ENCODE data around the gene MAP7.
"Not testable (repeated sequence)": the region's sequence is repeated elsewhere in the genome, so short reads cannot be mapped to it uniquely, and the experiment has no call there.

MAP7 gene

GRCh38 chr6:136550330-136551071, at the start of gene MAP7:
Gene MAP7, minus strand, starts transcription at chr6:136550422. Its CDS starts 14 bp downstream, at chr6:136550408.
- DNase-seq: no peak

GRCh38 chr6:136599329-136600011, 49.2 kb upstream of the MAP7 start:
- DNase-seq: no peak

GRCh38 chr6:136598048-136598447, 47.8 kb upstream of the MAP7 start:
- DNase-seq: no peak

GRCh38 chr6:136594671-136595070, 44.4 kb upstream of the MAP7 start:
- no peak for DNase-seq

- DNase-seq: peak; percentile 73
Observed at GRCh38 chr6:136593748-136594490, 43.7 kb upstream of the MAP7 start.

- no peak for DNase-seq
Observed at GRCh38 chr6:136592930-136593673, 42.9 kb upstream of the MAP7 start.

- DNase-seq: no peak
Observed at GRCh38 chr6:136591617-136592016, 41.4 kb upstream of the MAP7 start.

- not testable (repeated sequence) for DNase-seq
Observed at GRCh38 chr6:136590846-136591245, 40.6 kb upstream of the MAP7 start.

GRCh38 chr6:136587527-136587926, 37.3 kb upstream of the MAP7 start:
- DNase-seq: no peak

GRCh38 chr6:136586295-136586694, 36.1 kb upstream of the MAP7 start:
- no peak for DNase-seq

- DNase-seq: not testable (repeated sequence)
Observed at GRCh38 chr6:136585523-136585922, 35.3 kb upstream of the MAP7 start.

GRCh38 chr6:136584290-136584689, 34.1 kb upstream of the MAP7 start:
- DNase-seq: not testable (repeated sequence)

- no peak for DNase-seq
Observed at GRCh38 chr6:136582711-136583471, 32.7 kb upstream of the MAP7 start.

GRCh38 chr6:136579800-136580199, 29.6 kb upstream of the MAP7 start:
- no peak for DNase-seq

- DNase-seq: no peak
Observed at GRCh38 chr6:136576821-136577220, 26.6 kb upstream of the MAP7 start.

- DNase-seq: no peak
Observed at GRCh38 chr6:136571496-136571895, 21.3 kb upstream of the MAP7 start.

GRCh38 chr6:136571065-136571464, 20.8 kb upstream of the MAP7 start:
- no peak for DNase-seq

GRCh38 chr6:136568129-136568528, 17.9 kb upstream of the MAP7 start:
- DNase-seq: no peak

- DNase-seq: no peak
Observed at GRCh38 chr6:136567688-136568087, 17.5 kb upstream of the MAP7 start.

GRCh38 chr6:136566851-136567250, 16.6 kb upstream of the MAP7 start:
- no peak for DNase-seq

GRCh38 chr6:136566007-136566487, 15.8 kb upstream of the MAP7 start:
- peak; percentile 69 for DNase-seq

- DNase-seq: no peak
Observed at GRCh38 chr6:136564180-136564579, 14.0 kb upstream of the MAP7 start.

Measured in KG1 (cell line).